ENCODE measurements around the gene UACA.

GRCh38 chr15:70698426-70698825 is 64.9 kb downstream of the UACA start:
- TF ChIP-seq, protein P1, sequence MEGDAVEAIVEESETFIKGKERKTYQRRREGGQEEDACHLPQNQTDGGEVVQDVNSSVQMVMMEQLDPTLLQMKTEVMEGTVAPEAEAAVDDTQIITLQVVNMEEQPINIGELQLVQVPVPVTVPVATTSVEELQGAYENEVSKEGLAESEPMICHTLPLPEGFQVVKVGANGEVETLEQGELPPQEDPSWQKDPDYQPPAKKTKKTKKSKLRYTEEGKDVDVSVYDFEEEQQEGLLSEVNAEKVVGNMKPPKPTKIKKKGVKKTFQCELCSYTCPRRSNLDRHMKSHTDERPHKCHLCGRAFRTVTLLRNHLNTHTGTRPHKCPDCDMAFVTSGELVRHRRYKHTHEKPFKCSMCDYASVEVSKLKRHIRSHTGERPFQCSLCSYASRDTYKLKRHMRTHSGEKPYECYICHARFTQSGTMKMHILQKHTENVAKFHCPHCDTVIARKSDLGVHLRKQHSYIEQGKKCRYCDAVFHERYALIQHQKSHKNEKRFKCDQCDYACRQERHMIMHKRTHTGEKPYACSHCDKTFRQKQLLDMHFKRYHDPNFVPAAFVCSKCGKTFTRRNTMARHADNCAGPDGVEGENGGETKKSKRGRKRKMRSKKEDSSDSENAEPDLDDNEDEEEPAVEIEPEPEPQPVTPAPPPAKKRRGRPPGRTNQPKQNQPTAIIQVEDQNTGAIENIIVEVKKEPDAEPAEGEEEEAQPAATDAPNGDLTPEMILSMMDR (IDR thresholded peaks at IDR 0.05) = no peak
- TF ChIP-seq POLR2AphosphoS5 (IDR thresholded peaks at IDR 0.05) (no peak), POLR2A (IDR thresholded peaks at IDR 0.05) (no peak)
